HG03108 (cell line): Measurements from ENCODE around the gene CACNA1S.

Source experiments
- ATAC-seq: cut with Tn5 transposase; IDR thresholded peaks from one replicate; pipeline ENCODE4 v1.9.1; 2021; ENCODE audit warnings: moderate library complexity; ENCODE audit not compliant: unreplicated experiment

The CACNA1S gene

GRCh38 chr1:201066986-201067385, 45.2 kb downstream of the CACNA1S start:
- no peak for ATAC-seq

- no peak for ATAC-seq
These were observed 46.5 kb downstream of the CACNA1S start for GRCh38 chr1:201065686-201066085.

GRCh38 chr1:201064806-201065205, 47.4 kb downstream of the CACNA1S start:
- ATAC-seq = no peak

- ATAC-seq = no peak
These were observed 49.1 kb downstream of the CACNA1S start for GRCh38 chr1:201063145-201063544.

GRCh38 chr1:201062511-201063091, 49.6 kb downstream of the CACNA1S start:
- no peak for ATAC-seq

- no peak for ATAC-seq
These were observed 50.3 kb downstream of the CACNA1S start for GRCh38 chr1:201061886-201062285.

- ATAC-seq = no peak
These were observed 51.2 kb downstream of the CACNA1S start for GRCh38 chr1:201061049-201061448.

GRCh38 chr1:201060586-201060985, 51.6 kb downstream of the CACNA1S start:
- no peak for ATAC-seq

GRCh38 chr1:201059871-201060555, 52.2 kb downstream of the CACNA1S start:
- no peak for ATAC-seq

- no peak for ATAC-seq
These were observed 52.8 kb downstream of the CACNA1S start for GRCh38 chr1:201059401-201059800.

GRCh38 chr1:201054091-201054543, 58.1 kb downstream of the CACNA1S start:
- no peak for ATAC-seq

GRCh38 chr1:201053155-201053860, 58.9 kb downstream of the CACNA1S start:
- no peak for ATAC-seq

- no peak for ATAC-seq
These were observed 60.8 kb downstream of the CACNA1S start for GRCh38 chr1:201051399-201051798.

GRCh38 chr1:201050515-201051277, 61.5 kb downstream of the CACNA1S start:
- ATAC-seq = no peak

GRCh38 chr1:201049248-201049831, 62.9 kb downstream of the CACNA1S start:
- no peak for ATAC-seq

- ATAC-seq = no peak
These were observed 63.7 kb downstream of the CACNA1S start for GRCh38 chr1:201048521-201048920.

- ATAC-seq = no peak
These were observed 68.1 kb downstream of the CACNA1S start for GRCh38 chr1:201044119-201044518.

GRCh38 chr1:201042779-201043461, 69.3 kb downstream of the CACNA1S start:
- no peak for ATAC-seq

GRCh38 chr1:201041011-201041410, 71.2 kb downstream of the CACNA1S start:
- ATAC-seq = no peak

- ATAC-seq = no peak
These were observed 72.3 kb downstream of the CACNA1S start for GRCh38 chr1:201039876-201040275.
